HG02885 (cell line): ENCODE data around the gene SLC35F3.
"Not testable (repeated sequence)": the region's sequence is repeated elsewhere in the genome, so short reads cannot be mapped to it uniquely, and the experiment has no call there.

Experiments
- ATAC-seq: cut with Tn5 transposase; IDR thresholded peaks from one replicate; pipeline ENCODE4 v1.9.1; 2021; ENCODE audit warnings: mild to moderate bottlenecking; ENCODE audit not compliant: unreplicated experiment, poor library complexity

SLC35F3 gene

DNA sequence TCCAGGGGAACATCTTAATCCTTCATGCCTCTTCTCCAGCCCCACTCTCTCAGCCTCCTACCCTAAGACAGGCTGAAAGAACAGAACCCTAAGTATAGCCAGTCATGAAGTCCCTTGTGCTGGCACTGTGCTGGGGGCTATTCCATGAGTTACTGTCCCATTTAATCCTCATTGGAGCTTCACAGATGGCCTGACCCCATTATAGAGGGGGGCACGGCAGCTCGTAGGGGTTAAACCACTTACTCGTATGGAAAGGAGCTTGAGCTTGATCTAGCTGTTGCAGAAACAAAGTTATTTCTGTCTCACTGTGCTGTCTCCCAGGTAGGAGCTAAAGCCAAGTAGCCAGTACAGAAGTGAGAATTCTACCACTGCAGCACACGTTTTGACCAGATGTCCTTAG, 265.6 kb downstream of the SLC35F3 start:
- ATAC-seq, result no peak

DNA sequence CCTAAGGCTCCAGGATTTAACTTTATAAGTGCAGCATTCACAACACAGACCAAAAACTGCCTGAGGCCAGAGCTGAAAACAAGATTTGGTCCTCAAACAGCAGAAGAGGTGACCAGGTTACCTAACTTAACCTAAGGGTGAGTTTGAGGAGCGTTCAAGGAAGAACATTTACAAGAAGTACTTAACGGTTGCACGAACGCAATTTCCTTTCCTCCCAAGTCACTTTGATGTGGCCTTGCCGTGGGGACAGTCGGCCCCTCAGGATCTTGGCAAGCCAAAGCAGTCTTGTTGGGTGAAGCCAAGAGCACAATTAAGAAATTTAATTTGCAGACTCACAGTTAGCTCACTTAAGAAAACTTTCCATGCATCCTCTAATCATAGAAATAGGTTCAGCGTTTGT, 266.1 kb downstream of the SLC35F3 start:
- ATAC-seq, result no peak

- ATAC-seq, result no peak
These were observed 269.5 kb downstream of the SLC35F3 start for GRCh38 chr1:234173968-234174367.

- ATAC-seq, result no peak
These were observed 270.9 kb downstream of the SLC35F3 start for GRCh38 chr1:234175363-234175762.

DNA sequence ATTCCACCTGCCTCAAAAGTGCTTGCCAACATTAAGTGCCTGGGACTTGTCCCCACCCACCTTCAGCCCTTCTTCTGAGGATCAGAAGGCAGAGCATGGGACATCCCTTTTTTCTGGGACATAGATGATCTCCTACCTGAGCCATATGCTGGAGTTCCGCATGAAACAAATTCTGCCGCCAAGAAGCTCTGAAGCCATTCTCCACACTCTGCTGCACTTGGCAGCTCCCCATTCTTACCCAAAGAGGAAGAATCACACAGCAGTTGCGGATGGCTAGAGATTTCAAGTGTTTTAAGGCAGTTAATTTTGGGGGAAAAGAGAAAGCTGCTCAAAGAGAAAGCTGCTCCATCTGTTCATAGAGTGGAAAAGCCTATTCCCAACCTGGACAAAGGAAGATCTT, 271.5 kb downstream of the SLC35F3 start:
- no peak for ATAC-seq

DNA sequence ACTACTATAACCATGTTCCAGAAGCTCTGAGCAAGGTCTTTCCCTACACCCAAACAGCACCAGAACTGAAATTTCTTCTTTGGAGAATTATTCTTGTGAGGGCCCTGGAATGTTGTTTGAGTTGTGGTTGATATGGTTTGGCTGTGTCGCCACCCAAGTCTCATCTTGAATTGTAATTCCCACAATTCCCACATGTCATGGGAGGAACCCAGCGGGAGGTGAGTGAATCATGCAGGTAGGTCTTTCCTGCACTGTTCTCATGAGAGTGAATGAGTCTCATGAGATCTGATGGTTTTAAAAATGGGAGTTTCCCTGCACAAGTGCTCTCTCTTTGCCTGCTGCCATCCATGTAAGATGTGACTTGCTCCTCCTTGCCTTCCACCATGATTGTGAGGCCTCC, 272.4 kb downstream of the SLC35F3 start:
- ATAC-seq, result not testable (repeated sequence)

DNA sequence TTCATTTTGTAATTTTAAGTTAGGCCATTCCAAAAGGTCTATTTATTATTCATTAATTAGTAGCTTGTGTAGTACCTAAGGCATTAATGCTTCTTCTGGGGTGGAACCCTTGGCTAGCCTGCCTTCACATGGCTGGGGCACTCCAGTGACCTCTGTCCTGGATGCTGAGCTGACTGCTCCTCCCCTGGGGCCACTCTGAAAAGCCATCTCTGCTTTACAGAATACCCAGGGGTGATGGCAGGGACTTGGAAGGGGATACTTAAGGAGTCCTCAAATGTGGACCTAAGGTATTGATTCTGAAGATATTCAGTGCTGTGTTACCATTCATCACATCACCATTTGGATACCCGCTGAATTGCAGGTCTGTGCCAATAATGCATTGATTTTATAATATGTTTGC, 281.0 kb downstream of the SLC35F3 start:
- ATAC-seq, result no peak

DNA sequence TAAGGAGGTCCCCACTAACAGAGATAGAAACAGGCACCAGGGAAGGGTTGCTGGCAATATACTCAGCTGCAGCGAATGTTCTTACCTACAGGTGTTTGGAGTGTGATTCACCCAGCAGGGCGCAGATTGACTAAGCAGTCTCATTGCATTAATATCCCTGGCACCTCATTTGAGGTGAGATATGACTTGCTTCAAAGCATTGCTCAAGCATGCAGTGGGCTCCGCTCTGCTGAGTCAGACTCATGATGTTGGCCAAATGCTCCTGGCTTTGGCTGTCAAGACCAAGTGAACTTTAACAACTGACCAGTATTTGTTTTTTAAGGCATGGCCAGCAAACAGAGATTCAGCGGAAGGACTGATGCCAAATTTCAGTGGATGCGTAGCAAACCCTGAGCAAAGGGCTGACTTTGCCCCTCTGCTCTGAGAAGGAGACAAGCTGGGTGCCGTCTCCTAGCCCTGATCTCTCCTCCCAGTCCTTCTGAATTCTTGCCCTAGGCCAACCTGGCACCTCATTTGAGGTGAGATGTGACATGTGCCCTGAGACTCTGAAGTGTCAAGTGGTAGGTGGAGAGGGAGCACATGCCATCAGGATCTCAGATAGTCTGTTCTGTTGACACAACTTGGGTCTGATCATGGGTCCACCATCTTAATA, 281.7 kb downstream of the SLC35F3 start:
- no peak for ATAC-seq

DNA sequence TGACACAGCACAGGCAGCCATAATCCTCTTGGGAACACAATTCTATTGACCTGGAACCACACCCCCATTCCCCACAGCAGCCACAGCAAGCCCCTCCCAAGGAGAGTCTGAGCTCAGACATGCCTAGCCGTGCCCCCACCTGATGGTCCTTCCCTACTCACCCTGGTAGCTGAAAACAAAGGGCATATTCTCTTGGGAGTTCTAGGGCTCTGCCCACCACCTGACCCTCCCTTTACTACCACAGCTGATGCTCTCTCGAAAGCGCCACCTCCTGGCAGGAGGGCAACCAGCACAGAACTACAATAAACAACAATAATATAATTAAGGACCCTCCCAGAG, 283.9 kb downstream of the SLC35F3 start:
- ATAC-seq, result no peak

- ATAC-seq, result no peak
These were observed 293.4 kb downstream of the SLC35F3 start for GRCh38 chr1:234197839-234198238.

DNA sequence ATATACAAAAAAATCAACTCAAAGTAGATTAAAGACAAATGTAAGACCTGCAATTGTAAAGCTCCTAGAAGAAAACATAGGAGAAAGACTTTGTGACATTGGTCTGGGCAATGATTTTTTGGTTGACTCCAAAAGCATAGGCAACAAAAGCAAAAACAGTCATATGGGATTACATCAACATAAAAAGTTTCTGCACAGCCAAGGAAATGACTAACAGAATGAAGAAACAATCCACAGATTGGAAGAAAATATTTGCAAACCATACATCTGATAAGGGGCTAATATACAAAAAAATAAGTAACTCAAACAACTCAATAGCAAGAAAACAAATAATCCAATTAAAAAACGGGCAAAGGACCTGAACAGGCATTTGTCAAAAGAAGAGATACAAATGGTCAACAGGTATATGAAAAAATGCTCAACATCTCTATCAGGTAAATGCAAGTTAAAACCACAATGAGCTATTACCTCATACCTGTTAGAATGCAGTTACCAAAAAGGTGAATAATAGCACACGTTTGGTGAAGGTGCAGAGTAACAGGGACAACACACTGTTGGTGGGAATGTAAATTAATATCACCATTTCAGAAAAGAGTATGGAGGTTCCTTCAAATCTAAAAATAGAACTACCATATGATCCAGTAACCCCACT, 295.1 kb downstream of the SLC35F3 start:
- no peak for ATAC-seq

- ATAC-seq, result no peak
These were observed 296.1 kb downstream of the SLC35F3 start for GRCh38 chr1:234200566-234200965.

- no peak for ATAC-seq
These were observed 297.1 kb downstream of the SLC35F3 start for GRCh38 chr1:234201600-234201999.

DNA sequence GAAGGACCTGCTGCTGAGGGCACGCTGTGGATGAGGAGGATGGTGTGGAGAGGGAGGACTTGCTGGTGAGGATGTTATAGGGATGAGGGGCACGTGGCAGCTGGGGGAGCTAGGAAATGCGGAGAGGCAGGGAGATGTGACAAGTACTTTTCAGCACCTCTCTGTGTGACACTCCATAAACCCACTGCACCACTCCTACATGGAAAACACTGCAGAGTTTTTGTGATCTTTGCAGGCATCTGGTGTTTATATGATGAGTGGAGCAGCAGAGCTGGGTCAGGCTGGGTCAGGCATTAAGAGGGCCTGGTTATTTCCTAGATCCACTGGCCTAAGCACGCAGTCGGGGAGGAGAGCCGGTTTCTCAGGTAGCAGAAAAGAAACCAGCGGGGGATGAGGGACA, 301.5 kb downstream of the SLC35F3 start:
- no peak for ATAC-seq

DNA sequence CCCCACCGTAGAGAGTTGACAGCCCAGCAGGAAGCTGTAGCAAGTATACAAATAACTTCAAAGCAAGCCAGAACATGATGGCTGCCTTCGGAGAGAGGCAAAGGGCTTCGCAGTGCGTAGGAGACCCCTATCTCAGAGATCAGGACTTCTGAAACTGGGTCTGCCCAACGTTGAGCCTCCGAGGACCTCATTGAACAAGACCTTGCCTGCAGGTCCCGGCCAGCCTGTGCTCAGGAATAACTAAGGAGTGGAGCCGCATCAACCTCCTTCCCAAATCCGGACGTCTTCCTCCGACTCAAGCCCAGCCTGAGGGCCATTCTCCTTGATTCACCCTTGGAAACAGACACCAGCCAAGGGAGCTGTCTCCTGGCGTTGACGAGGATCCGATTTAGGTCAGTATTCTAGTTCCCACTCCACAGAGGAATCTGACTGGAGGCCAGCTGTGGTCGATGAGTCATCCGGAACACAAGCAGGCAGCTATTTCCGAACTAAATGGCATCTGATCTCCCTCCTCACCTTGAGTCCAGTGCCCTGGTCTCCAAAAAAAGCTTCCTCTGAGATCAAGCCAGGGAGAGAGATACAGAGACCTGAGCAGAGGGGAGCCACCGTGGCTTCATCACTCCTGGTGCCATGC, 302.3 kb downstream of the SLC35F3 start:
- no peak for ATAC-seq

DNA sequence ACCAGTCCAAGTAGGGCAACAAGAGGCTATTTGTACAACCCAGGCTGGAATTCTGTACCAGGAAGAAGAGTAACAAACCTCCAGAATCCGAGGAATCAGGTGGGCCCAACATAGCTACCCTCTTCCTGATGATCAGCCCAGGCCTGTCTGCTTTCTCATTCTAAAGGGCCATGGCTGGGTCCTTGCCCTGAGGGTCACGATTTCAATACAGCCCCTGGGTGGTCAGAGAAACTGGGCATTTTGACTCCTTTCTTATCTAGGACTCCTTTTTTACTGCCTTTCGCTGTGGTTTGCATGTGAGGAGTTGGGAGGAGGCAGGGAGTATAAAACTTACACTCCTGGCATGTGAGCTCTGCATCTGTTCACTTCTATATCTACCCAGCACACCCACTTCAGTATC, 303.9 kb downstream of the SLC35F3 start:
- no peak for ATAC-seq

DNA sequence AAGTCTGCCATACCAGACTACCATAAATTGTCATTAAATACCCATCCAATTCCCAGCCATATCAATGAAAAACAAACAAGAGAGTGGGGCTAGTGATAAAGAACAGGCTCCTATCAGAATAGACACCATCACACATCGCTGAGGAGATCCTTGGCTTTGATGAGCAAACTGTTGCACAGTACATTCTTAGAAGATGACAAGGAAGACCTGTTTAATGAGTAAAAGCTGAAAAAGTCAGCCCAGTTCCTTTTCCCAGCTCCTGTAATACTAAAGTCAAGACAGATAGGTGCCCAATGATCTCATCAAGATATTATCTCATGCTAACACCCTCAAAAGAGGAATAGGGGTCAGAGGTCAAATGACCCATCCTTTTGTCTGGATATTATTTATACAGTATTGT, 304.3 kb downstream of the SLC35F3 start:
- ATAC-seq, result no peak

DNA sequence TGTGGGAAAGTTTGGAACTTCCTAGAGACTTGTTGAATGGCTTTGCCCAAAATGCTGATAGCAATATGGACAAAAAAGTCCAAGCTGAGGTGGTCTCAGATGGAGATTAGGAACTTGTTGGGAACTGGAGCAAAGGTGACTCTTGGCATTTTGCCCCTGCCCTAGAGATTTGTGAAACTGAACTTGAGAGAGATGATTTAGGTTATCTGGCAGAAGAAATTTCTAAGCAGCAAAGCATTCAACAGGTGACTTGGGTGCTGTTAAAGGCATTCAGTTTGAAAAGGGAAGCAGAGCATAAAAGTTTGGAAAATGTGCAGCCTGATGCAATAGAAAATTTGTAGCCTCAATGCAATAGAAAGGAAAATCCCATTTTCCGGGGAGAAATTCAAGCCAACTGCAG, 306.0 kb downstream of the SLC35F3 start:
- not testable (repeated sequence) for ATAC-seq

GRCh38 chr1:234211855-234212254, 307.4 kb downstream of the SLC35F3 start:
- not testable (repeated sequence) for ATAC-seq

DNA sequence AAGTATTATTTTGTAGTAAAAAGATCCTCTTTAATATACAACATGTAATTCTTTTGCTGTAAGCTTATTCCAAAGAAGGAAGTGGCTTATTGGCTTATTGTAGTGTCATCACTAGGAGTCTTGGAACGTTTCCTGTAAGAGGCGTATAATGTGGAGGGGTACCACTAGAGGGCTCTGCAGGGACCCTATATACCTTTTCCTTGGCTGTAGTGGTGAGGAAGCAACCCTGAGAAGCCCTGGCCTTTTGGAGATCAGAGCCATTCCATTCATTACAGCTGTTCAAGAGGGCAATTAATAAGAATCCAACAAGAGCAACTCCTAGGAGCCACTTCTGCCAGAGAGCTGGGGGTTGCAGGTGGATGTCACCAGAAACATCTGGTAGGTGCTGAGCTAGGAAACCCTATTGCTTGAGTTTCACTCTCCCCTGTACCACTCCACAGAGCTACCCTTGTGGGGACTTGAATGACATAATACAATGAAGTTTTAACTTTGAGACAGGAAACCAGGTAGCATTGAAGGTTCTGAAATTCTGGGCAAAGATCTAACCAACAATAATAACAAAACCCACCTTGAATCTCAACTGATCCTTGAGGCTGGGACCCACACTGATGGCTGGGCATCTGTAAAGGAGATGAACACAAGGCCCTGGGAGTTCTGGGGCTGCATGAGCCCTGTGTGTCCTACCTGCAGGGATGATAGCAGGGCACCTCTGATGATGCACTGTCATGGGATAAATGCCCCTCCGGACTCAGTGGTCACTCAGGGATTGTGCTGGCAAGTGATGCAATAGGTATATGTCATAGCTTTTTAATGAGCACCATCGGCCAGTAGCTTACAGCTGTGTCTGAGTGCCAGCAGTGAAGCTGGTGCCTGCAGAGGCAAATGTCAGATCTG, 308.5 kb downstream of the SLC35F3 start:
- ATAC-seq, result no peak

GRCh38 chr1:234213658-234214128, 309.2 kb downstream of the SLC35F3 start:
- no peak for ATAC-seq
